GM12801 (cell line): Measurements from ENCODE around the gene NCF2.

Experiments
- TF ChIP-seq, protein P1 (sequence below): IDR thresholded peaks from one replicate; pipeline ENCODE4 v1.5.1; 2011; ENCODE audit warnings: control low read depth; ENCODE audit not compliant: insufficient read length; ENCODE audit errors: extremely low read depth

NCF2 gene

DNA sequence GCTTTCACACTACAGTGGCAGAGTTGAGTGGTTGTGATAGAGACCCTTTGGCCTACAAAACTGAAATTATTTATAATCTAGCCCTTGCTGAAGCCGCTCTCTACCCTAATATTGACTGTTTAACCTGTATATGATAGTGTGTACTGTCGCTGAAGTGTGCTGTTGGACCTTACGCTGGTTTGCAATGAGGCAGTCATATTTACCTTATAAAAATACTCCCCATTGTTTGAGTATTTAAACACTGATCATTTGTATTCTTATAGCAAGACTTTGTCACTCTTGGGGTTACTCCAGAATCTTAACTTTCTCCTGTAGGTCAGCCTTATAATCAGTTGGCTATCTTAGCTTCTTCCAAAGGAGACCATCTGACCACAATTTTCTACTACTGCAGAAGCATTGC, 61.7 kb downstream of the NCF2 start:
- TF ChIP-seq, protein P1, sequence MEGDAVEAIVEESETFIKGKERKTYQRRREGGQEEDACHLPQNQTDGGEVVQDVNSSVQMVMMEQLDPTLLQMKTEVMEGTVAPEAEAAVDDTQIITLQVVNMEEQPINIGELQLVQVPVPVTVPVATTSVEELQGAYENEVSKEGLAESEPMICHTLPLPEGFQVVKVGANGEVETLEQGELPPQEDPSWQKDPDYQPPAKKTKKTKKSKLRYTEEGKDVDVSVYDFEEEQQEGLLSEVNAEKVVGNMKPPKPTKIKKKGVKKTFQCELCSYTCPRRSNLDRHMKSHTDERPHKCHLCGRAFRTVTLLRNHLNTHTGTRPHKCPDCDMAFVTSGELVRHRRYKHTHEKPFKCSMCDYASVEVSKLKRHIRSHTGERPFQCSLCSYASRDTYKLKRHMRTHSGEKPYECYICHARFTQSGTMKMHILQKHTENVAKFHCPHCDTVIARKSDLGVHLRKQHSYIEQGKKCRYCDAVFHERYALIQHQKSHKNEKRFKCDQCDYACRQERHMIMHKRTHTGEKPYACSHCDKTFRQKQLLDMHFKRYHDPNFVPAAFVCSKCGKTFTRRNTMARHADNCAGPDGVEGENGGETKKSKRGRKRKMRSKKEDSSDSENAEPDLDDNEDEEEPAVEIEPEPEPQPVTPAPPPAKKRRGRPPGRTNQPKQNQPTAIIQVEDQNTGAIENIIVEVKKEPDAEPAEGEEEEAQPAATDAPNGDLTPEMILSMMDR = no peak

DNA sequence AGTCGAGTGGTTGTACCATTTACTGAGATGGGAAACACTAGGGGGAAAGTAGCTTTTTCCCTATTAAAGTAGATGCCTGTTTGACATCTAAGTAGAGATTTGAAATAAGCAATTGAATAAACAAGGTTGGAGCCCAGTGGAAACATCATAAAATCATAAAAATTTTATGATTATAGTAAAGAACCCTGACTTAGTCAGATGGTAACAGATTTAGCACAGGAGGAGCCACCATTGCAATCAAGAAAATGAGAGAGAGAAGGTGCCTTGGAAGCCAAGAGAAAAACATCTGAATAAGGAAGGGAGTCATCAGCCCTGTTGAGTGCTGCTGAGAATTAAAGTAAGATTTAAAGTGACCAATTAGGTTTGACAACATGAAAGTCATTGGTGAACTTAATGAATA, 68.2 kb downstream of the NCF2 start:
- TF ChIP-seq, protein P1 = no peak

DNA sequence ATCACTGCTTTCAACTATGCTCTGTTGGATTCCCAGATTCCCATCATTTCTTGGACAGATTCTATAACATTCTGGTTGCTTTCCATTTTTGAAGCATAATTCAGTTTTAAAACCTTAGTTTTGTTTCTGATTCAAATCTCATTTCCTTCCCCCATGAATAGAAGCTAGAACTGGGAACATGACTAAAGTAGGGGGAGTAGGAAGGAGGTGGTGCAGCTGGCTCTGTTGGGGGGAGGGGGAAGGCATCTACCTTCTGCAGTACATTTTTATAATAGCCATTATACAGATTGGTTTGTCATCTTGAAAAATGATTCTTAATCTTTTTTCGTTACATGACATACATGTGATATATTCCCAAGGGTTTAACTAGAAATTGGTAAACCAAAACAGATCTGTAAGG, 69.9 kb downstream of the NCF2 start:
- TF ChIP-seq, protein P1 = no peak

DNA sequence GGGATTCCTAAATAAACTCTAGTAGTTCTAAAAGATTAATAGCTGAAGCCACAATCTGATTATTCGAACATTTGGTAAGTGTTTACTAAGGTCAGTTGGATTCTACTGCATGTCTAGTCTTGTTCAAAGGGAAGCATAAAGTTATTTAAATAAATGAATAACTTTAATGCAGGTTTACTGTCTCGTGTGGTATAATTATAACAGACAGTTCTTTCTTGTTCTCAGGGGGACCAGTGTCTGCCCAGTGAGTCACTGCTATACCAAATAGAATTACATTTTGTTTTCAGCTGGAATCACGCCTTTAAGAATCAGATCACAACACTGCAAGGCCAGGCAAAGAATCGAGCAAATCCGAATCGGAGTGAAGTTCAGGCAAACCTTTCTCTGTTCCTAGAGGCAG, 72.9 kb downstream of the NCF2 start:
- TF ChIP-seq, protein P1 = no peak

DNA sequence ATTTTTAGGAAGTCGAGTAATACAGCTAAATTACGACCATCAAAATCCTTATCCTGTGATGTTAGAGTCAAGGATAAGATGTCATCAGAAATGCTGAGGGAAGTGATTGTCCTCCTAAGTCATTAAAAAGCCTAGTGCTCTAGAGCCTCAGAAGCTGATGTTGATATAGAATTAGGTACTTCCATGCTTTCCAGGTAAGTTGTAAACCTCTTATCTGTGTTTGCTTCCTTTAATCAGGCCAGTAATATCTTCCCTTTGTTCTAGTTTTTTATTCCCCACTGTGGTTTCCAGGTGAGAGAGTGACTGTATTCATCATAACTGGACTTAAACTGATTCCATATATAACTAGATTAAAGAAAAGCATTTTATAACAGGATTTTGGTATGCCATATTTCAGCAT, 73.5 kb downstream of the NCF2 start:
- TF ChIP-seq, protein P1 = no peak

DNA sequence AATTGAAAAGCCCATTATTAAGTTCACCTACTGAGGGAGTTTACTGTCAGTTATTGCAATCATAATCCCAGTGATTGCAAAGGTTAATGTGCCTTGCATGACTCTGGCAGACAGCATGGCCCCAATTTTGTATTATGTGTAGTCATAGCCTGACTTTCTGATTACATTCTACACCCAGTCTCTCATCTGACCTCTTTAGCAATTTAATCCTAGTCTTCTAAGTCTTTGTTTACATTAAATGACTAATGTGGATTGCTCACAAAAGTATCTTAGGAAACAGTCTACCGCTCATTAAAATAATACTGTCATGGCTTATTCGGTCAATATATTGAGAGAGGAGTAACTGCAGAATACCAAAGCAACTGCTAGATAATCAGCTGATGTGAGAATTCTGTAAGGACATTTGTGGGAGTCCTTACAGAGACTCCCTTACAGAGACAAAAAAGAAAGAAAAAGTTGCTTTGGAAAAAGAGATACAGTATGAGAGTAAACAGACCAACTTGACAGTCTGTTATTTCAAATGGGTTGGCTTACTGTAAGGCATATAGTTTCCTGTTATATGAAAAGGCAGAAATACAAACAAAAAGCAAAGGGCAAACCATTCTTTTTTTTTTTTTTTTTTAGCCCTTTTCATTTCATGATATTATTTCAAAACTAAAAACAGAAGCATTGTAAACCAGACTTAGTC, 75.1 kb downstream of the NCF2 start:
- TF ChIP-seq, protein P1 = no peak

DNA sequence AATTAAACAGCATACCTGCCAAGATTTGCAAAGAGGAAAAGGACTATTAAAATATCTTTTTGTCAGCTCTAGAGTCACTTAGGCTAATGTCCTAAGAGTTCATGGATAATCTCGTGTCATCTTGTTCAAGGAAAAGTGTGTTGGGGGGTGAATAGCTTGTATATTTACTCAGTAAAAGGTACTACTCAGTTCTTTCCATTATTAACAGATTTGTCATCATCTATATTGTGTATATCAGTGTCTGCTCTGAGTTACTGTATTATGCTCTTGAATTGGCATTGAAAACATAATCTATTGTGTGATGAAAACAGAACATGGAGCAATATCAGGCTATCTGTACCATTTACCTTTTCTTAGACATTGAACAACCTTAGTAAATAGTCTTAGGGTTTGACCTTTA, 76.0 kb downstream of the NCF2 start:
- TF ChIP-seq, protein P1 = no peak

DNA sequence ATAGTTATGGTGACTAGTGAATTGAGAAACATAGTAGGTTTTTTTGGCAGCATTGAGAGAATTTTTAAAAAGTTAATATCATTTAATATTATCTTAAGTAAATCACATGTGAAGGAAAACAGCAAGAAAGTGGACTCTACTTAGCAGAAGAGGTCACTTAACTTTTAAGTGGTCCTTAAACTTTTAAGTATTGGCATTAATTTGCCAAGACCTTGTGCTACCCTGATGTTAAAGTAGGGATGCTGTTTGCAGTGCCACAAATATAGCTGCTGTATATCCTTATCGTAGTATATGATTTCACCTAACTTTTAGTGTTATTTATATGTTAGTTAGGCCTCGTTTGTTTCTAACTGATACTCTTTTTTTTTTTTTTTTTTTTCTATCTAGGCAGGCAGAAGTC, 77.8 kb downstream of the NCF2 start:
- TF ChIP-seq, protein P1 = no peak
